DOHH2 (cell line): Measurements from ENCODE around the gene COL8A1.

Source experiments
- EZH2phosphoT487 ChIP-seq: fragments of 200-600 bp; sonication (generic); IDR thresholded peaks from 2 replicates; pipeline ENCODE4 v1.6.1; 2017; ENCODE audit warnings: borderline replicate concordance, mild to moderate bottlenecking, antibody characterized with exemption, low read length, moderate library complexity, mixed read lengths
- TF ChIP-seq, protein P1 (sequence below): fragments of 200-600 bp; sonication (generic); IDR thresholded peaks from one replicate; pipeline ENCODE4 v1.5.1; 2014; ENCODE audit warnings: antibody characterized with exemption, mild to moderate bottlenecking, low read depth, low read length; ENCODE audit not compliant: poor library complexity, severe bottlenecking

DNA sequence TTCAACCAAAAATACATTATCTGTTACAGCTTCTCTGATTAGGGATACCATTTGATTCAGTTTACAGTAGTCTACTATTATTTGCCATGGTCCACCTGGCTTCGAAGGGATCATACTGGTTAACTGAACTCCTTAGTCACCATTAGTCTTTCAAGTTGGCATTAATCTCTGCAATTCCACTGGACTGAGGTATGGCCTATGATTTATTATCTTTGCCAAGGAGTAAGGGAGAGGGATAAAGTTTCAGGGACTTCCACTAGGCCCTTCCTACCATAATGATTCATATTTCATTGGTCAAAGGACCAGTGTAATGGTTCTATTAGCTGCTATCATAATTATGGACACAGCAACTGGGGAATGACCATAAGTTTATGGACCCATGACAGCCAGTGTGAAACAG lies 172.0 kb downstream of the COL8A1 start:
- TF ChIP-seq, protein P1, sequence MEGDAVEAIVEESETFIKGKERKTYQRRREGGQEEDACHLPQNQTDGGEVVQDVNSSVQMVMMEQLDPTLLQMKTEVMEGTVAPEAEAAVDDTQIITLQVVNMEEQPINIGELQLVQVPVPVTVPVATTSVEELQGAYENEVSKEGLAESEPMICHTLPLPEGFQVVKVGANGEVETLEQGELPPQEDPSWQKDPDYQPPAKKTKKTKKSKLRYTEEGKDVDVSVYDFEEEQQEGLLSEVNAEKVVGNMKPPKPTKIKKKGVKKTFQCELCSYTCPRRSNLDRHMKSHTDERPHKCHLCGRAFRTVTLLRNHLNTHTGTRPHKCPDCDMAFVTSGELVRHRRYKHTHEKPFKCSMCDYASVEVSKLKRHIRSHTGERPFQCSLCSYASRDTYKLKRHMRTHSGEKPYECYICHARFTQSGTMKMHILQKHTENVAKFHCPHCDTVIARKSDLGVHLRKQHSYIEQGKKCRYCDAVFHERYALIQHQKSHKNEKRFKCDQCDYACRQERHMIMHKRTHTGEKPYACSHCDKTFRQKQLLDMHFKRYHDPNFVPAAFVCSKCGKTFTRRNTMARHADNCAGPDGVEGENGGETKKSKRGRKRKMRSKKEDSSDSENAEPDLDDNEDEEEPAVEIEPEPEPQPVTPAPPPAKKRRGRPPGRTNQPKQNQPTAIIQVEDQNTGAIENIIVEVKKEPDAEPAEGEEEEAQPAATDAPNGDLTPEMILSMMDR = no peak
- TF ChIP-seq EZH2phosphoT487 = no peak
